Activated naive CD4-positive, alpha-beta T cell treated with Interleukin-2 at 50 U/mL for 16 hours (primary cell): Measurements from ENCODE around the gene FCN1.

Experiments
- DNase-seq: peaks from one replicate; pipeline ENCODE4 v3.0.0-alpha.2; 2020

Gene FCN1

DNA sequence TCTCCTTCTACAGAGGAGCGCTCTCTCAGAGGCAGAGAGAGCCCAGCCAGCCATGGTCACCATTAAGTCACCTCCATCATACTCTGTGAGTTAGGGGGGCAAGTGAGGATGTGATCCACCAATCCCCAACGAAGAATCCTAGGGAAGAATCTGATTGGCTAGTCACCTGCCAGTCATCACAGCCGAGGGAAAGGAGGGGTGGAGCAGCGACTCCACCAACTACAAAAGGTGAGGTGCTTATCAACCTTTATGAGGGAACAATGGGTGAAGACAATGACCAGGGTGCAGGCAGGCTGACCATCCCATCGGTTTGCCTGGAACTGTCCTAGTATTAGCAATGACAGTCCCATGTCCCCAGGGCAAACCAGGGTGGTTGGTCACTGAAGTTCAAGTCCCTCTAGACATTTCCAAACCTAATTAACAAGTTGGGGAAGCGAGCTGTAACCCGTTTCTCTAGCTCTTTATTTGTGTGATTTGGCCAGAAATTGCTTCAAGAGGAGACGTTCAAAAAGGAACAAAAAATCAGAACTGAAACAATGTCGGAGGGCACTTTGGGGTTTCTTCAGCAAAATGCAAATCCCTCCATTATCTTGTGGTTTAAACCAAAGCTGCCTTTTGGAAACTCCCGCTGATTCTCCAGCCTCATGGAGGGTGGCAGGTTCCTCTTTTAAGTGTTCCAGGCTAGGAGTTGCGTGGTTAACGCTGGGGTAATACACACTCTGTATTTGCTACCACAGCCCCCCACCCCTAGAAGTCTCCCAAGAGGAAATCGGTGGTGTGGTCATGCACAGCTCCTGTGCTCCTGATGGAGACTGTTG is 18.8 kb upstream of the FCN1 start:
- no peak for DNase-seq

- DNase-seq = no peak
Measured at GRCh38 chr9:134935701-134936345, 18.1 kb upstream of the FCN1 start.

DNA sequence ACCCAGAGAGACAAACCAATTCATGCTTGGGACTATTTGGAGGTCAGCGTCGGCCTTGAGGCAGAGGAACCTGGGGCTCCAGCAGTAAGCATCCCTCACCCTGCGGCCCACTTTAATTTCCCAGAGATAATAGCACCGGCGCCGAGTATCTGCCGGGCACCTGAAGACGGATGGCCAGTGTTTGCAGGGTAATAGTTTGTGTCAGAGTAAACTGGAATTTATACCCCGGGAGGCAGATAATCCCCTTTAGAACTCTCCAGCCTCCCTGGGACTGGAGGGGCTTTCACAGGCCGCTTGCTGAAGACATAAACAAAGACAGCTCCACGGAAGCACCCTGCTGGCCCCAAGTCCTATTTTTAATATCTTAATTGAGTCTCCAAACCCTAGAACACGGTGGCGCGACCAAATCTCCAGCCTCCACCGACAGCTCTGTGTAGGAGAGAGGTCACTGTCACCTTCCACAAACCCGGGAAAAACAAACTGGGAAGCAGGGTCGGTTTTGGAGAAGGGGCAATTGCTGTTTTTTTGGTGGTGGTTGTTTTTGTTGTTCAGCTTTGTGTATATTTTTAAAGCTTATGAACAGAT is 17.4 kb upstream of the FCN1 start:
- no peak for DNase-seq

DNA sequence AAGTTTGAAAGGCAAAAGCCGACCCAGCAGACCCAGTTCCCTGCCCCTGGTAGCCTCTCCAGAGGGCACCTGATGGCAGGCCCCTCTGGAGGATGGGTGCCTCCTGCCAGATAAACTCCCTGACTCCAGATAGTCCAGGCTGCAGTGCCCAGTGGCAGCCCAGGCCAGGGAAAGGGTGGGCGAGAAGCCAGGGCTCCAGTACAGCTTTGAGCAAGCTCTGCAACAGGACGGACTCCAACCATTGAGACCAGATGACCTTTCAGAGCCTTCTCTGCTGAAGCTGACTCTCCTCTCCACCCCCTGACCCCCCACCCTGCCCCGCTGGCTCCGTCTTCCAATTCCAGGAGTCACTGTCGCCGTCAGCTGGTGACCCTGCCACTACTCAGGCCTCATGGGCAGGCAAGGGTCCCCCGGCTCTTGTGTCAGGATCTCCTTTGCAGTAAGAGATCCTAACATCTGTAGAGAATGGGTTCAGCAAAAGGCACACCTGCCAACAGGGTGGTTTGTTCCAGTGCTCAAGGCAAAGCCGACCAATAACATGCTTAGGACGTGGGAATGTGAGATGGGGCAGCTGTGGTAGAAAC is 15.5 kb upstream of the FCN1 start:
- DNase-seq = no peak

DNA sequence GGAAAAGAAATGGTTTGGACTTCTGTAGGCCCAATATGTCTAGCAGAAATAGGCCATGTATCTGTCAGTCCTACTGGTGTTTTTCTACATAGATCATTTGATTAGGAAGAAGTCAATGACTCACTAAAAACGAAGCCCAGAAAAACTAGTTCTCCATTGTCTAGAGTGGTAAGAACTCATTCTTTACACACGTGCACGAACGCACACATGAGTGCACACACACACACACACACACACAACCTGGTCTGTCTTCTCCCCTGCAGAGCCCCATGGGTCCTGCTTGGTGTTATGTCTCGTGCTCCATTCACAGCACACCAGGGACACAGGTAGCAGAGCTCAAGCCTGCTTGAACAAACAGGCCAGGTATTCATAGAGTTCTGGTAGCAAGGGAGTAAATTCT is 14.9 kb upstream of the FCN1 start:
- no peak for DNase-seq

GRCh38 chr9:134932171-134932570 is 14.5 kb upstream of the FCN1 start:
- no peak for DNase-seq

- no peak for DNase-seq
Measured at GRCh38 chr9:134930398-134930797, 12.7 kb upstream of the FCN1 start.

DNA sequence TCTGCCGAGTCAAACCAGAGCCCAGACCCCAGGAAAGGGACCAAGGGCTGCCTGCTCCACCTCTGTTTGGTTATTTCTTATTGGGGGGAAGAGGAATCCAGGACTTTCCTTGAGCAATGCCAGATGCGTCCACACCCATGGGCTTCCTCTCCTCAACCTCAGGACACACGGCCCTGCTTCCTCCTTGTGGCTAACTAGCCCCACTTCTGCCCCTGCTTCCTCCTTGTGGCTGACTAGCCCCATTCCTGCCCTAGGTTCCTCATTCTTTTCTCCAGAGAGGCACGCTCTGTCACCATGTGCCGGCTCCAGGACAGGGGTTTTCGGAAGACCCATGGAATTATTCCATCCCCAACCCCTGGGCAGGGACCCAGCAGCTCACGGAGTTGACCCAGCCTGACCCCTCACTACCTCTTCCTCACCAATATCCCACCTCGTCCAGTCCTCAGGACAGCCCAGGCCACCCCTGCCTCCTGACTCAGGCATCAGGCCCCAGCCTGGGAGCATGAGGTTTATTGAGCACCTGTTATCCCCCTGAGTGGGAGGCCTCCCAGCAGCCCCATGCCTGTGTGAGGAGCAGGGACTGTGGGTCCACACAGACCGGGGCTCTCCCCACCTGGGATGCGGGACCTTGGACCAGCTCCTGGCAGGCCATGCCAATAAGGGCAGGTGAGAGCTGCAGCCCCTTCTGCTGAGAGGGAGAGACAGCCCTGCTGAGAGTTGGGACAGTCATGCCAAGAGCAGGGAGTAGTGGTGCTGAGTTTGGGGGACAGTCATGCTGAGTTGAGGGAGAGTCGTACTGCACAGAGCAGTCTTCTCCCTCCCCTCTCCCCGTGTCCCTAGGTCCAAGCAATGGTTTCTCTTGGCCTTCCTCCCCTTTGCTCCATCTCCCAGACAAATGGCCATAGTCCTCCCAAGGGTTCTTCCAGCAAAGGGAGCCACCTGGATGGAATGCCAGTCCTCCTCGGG is 11.8 kb upstream of the FCN1 start:
- DNase-seq = no peak

DNA sequence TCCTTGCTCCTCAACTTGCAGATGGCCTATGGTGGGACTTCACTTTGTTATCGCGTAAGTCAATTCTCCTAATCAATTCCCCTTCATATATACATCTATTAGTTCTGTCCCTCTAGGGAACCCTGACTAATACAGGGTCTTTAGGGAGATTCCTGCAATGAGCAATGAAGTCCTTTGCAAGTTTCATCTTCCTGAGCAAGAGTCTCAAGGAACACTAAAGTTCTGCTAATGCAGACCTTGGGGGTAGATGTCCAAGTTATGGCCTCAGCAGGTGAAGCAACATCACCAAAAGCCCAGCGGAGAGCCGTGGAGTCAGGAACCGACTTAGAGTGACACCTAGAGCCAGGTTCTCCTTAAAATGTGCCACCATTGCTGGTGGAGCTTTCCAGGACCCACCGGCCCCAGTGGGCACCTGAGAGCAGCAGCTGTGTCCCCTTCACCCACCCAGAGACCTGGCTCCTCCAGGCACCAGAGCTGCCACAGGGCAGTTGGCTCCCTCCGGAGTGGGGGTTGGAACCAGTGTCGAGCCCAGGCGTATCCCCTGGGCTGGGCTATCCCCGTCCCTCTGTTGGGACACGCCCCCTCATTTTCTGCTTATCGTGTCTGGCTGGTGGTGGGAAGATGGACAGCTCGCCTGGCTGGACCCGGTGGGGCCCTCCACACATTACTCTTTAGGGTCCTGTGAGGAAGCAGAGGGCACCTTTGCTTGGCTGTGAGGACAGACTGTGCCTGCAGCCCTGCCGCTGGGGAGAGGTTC is 10.9 kb upstream of the FCN1 start:
- no peak for DNase-seq

GRCh38 chr9:134925011-134925511 is 7.3 kb upstream of the FCN1 start:
- DNase-seq = no peak

- no peak for DNase-seq
Measured at GRCh38 chr9:134923466-134923865, 5.8 kb upstream of the FCN1 start.

DNA sequence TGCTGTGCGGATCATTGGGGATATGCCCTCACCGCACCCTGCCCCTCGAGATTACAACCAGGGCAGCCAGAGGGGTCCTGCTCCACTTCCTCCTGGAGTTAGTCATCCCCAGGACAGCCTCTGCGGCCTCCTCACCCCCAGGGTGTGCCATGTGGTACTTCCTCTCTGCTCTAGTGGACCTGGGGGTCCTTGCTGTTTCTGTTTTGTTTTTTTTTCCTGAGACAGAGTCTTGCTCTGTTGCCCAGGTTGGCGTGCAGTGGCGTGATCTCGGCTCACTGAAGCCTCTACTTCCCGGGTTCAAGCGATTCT is 5.2 kb upstream of the FCN1 start:
- no peak for DNase-seq

DNA sequence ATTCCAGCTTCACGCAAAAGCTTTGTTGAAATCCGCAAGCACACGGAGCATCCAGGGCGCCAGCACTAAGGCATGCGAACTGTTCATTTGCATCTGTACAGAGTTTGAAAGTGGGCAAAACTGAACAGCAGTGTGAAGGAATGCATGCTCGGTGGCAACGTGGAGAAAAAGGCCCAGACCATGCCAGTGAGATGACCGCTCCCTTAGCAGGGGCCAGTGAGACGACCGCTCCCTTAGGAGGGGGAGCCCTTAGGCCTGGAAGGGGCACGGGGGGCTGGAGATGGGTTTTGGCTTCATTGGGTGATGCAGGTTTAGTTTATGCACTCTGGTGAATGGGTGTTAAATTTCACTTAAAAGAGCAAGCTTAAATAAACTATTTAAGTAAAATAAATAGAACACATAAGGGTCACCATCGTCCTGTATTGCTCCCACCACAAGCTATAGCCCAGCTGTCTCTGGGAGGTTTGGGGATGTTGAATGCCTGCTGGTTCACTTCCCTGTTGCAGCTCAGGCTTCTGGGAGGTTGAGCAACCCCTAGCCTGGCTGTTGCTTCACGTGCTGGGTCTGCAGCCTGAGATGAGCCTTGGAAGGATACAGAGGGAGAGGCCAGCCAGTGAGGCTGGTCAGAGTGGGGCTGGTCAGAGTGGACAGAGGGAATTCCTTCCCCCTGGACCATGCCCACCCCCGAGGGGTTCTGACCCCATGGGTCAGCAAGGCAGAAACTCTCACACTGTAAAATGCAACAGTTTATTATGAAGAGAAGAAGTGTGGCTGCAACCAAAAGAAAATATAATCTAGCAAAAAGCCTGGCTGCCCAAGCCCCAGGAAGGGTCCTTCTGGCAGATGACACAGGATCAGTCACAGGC is 4.6 kb upstream of the FCN1 start:
- DNase-seq = no peak

DNA sequence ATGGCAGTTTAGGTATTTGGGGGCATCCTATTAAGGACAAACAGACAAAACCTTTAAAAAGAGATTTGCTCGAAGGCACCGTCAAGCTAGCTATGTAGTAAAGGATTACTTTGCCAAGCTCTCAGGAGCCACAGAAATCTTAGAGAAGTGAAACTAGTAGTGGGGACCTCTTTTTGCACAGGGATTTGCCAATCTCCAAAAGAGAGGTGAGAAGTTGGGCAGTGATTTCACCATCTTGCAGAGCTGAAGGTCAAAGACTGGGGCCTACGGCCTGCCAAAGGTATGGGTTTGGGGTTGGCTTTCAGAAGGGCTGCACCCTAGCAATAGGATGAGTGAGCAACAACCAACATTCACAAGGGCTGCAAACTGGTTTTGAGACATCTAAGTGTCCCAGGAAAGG is 1.6 kb upstream of the FCN1 start:
- no peak for DNase-seq

DNA sequence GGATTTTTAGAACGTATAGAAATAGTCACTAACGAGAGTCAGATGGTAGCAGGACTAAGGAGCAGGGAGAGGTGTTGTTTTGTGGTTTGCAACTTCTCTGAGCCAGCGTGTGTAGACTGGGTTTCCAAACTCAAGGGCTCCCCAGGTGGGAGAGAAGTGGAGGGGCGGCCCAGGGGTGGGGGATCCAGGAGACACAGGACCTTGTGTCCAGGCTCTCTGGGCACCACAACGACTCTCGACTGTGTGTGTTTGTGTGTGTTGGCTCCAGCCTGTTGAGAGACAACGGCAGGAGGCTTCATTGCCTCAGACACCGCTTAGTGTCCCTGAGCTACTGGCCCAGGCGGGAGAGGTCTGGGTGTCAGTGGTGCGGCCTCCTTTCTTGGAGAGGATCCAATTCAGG is 934 bp upstream of the FCN1 start:
- no peak for DNase-seq

GRCh38 chr9:134916161-134916665 is 1.5 kb downstream of the FCN1 start:
- DNase-seq = no peak

- DNase-seq = no peak
Measured at GRCh38 chr9:134915046-134915985, 2.4 kb downstream of the FCN1 start.

DNA sequence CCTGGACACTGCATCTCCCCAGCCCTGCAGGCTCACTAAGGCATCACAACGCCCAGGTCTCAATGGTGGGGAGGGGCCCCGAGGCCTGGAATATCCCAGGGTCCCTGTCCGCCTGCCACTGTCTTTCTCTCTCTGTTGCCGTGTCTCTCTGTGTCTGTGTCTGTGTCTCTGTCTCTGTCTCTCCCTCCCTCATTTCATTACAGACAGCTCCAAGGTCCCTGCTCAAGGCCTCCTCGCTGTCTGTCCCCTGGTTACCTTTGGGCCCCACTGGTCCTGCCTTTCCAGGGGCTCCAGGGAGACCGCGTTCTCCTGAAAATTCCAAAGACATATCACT is 3.2 kb downstream of the FCN1 start:
- DNase-seq = no peak

DNA sequence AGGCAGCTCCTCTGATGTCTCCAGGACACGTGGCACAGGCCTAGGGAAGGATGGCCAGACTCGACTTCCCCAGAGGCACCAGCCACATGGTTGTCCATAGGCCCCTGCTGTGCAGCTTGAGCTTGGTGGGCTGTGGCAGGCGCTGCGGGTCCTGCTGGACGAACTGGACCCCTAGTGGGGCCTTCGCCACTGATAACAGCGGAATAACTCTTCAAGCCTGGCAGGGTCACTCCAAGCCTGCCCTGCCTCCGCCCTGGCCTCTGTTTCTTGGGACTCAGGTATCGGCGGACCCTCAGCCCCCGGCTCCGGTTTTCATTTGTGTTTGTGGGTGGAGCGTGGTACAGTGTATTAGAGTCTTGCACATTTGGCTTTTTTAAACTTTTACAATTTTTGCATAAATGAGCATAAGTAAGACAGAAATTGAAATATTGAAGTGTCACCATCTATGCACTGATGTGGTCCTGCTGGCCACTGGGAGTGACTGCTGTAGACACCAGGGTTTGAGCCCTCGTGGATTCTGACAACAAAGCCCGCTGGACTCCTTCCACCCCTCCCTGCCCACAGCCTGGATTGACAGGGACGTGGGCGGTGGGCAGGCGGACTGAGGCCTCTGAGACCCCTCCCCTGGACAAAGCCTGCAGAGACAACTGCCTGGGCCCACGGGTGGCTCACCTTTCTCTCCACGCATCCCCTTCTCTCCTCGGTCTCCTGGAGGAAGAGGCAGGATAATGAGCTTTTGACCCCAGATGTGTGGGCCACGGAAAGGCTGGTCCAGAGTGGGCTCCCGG is 3.8 kb downstream of the FCN1 start:
- DNase-seq = no peak
